Measurements from ENCODE around the gene PTPN12. TPM values are rescaled to one million over a fixed set of nuclear protein-coding genes. Genes with fewer than 3 reads are reported as not detected.

The PTPN12 gene
- total RNA-seq, 4 donors from 2014 or later, result 64.6 to 130 (median 95.5) TPM

DNA sequence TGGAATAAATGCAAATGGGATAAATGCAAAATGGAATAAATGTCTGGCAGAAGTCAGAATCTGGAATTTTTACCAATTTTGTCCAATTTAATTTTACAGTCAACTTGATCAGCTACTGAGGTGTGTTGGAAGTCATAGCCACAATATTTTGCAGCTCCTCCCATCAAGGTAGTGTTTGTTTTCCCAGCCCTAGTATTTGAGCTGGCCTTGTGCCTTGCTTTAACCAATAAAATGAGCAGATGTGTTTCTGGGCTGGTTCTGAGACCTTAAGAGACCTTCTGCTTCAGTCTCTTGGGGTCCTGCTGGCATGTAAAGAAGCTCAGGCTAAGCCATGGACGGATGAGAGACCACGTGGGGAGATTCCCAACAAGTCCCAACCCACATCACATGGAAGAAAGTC is 116.5 kb downstream of the PTPN12 start:
- H3K9me3 ChIP-seq, result no peaks in the 10 kb centered on the region
- H3K4me3 ChIP-seq, result no peak overlapping the region
- peaks cover 15% of the 10 kb centered on the region for H3K36me3 ChIP-seq
- H3K4me1 ChIP-seq, result no peaks in the 10 kb centered on the region
- no peak overlapping the region for H3K27ac ChIP-seq
- H3K27me3 ChIP-seq, result no peaks in the 10 kb centered on the region
- TF ChIP-seq POLR2A (IDR thresholded peaks at IDR 0.05) (no peak), POLR2AphosphoS5 (IDR thresholded peaks at IDR 0.05) (no peak), EP300 (IDR thresholded peaks at IDR 0.05) (no peak)
- TF ChIP-seq, protein P1, sequence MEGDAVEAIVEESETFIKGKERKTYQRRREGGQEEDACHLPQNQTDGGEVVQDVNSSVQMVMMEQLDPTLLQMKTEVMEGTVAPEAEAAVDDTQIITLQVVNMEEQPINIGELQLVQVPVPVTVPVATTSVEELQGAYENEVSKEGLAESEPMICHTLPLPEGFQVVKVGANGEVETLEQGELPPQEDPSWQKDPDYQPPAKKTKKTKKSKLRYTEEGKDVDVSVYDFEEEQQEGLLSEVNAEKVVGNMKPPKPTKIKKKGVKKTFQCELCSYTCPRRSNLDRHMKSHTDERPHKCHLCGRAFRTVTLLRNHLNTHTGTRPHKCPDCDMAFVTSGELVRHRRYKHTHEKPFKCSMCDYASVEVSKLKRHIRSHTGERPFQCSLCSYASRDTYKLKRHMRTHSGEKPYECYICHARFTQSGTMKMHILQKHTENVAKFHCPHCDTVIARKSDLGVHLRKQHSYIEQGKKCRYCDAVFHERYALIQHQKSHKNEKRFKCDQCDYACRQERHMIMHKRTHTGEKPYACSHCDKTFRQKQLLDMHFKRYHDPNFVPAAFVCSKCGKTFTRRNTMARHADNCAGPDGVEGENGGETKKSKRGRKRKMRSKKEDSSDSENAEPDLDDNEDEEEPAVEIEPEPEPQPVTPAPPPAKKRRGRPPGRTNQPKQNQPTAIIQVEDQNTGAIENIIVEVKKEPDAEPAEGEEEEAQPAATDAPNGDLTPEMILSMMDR (IDR thresholded peaks at IDR 0.05), result no peak
- 71% methylated on average over 2 of the region's 2 CpGs for WGBS
- DNase-seq (ENCODE audit: low spot score in 2 of 2), result no peak

DNA sequence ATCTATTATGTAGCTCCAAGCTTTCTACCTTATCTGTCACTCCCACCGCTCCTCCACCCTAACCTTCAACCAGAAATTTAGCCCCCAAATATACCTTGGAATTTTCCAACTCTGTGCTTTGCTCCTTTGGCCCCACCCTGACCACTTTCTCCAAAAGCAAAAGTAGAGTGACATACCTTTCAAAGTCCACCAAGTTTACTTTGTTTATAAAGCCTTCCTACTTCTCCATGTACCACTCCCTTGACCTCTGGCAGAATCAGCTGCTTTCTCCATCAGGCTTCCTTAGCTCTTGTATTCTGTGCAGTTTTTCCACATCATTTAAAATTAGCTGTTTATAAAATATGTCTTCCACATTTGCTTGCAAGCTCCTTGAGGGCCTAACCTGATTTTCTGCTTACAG is 118.3 kb downstream of the PTPN12 start:
- Histone ChIP-seq H3K27ac (no peak overlapping the region), H3K4me3 (no peak overlapping the region), H3K36me3 (peaks cover 22% of the 10 kb centered on the region), H3K4me1 (no peaks in the 10 kb centered on the region), H3K9me3 (no peaks in the 10 kb centered on the region), H3K27me3 (no peaks in the 10 kb centered on the region)
- WGBS, result 100% methylated on average over 1 of the region's 1 CpG
- TF ChIP-seq POLR2AphosphoS5 (IDR thresholded peaks at IDR 0.05) (no peak), POLR2A (IDR thresholded peaks at IDR 0.05) (no peak), EP300 (IDR thresholded peaks at IDR 0.05) (no peak)
- TF ChIP-seq, protein P1 (IDR thresholded peaks at IDR 0.05), result no peak
- no peak for DNase-seq (ENCODE audit: low spot score in 2 of 2)

DNA sequence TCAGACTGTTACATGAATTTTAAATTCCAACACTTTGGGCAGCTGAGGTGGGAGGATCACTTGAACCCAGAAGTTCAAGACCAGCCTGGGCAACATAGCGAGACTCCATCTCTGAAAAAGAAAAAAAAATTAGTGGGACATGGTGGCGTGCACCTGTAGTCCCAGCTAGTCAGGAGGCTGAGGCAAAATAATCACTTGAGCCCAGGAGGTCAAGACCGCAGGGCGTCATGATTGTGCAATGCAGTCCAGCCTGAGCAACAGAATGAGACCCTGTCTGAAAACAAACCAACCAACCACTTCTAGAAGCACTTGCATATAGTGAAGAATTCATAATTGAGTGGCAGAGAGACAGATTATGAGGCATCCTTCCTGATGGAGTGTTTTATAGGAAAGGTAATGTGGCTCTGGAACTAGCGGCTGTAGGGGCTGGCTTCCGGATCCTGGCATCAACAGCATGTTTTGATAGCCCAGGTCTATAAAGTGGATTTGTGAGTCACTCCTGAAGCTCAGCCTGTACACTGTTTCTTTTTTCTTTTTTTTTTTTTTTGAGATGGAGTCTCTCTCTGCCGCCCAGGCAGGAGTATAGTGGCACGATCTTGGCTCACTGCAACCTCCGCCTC is 118.9 kb downstream of the PTPN12 start:
- DNase-seq (ENCODE audit: low spot score in 2 of 2), result no peak
- WGBS, result 93% methylated on average over 9 of the region's 9 CpGs
- TF ChIP-seq POLR2A (IDR thresholded peaks at IDR 0.05) (no peak), EP300 (IDR thresholded peaks at IDR 0.05) (no peak), POLR2AphosphoS5 (IDR thresholded peaks at IDR 0.05) (no peak)
- TF ChIP-seq, protein P1 (IDR thresholded peaks at IDR 0.05), result no peak

DNA sequence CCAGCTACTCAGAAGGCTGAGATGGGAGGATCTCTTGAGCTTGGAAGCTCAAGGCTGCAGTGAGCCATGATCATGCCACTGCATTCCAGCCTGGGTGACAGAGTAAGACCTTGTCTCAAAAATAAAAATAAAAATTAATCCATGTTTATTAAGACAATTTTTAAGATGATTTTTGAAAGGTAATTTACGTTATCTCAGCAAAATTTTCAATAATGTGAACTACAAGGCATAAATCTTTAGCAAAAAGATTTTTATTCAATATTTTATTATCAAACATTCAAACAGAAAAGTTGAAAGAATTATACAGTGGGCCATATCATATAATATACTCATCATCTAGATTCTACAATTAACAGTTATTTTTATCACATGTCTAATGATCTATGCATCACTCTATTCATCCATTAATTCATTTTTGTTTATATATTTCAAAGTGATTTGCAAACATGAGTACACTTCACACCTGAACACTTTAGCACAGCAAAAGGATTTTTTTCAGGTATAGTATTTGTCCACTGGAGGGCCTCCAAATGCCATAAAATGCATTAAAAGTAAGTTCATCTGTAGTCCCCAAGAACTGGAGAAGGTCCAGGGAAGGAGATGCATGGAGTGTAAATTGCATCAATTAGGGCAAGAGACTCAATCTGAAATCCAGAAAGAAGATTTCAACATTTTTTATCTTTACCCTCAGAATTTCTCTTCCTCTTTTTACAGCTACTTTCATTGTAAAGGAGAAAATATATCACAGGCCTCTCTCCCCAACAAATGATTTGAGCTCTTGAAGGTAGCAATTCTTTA is 120.5 kb downstream of the PTPN12 start:
- DNase-seq (ENCODE audit: low spot score in 2 of 2), result no peak
- TF ChIP-seq POLR2A (IDR thresholded peaks at IDR 0.05) (no peak), POLR2AphosphoS5 (IDR thresholded peaks at IDR 0.05) (no peak), EP300 (IDR thresholded peaks at IDR 0.05) (no peak)
- TF ChIP-seq, protein P1 (IDR thresholded peaks at IDR 0.05), result peak; percentile 9 to 20
- no peak overlapping the region for H3K27ac ChIP-seq
- WGBS, result 82% methylated on average over 1 of the region's 1 CpG
- H3K27me3 ChIP-seq, result no peaks in the 10 kb centered on the region
- peaks cover 19% of the 10 kb centered on the region for H3K36me3 ChIP-seq
- no peaks in the 10 kb centered on the region for H3K9me3 ChIP-seq
- no peak overlapping the region for H3K4me3 ChIP-seq
- no peaks in the 10 kb centered on the region for H3K4me1 ChIP-seq

More for the DNA sequence above, 118.9 kb downstream of the PTPN12 start:
- Histone ChIP-seq H3K27me3 (no peaks in the 10 kb centered on the region), H3K9me3 (no peaks in the 10 kb centered on the region), H3K4me3 (no peak overlapping the region), H3K4me1 (no peaks in the 10 kb centered on the region), H3K36me3 (peaks cover 19% of the 10 kb centered on the region), H3K27ac (no peak overlapping the region)

DNA sequence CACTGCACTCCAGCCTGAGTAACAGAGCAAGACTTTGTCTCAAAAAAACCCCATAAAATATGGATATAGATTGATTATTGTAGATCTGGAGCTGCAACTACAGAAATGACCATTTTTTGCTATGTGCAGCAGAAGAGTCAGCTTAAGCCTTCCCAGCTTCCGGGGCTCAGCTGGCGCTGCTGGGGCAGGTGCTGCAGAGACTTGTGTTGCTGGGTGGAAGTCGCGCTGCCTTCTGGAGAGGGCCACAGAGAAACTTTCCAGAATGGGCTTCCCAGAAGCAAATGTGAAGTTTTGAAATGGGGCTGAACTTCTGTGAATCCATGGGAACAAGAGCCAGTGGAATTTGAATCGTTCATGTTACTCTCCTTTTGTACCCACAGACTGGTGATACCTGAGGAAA is 121.8 kb downstream of the PTPN12 start:
- no peaks in the 10 kb centered on the region for H3K4me1 ChIP-seq
- TF ChIP-seq POLR2A (IDR thresholded peaks at IDR 0.05) (no peak), EP300 (IDR thresholded peaks at IDR 0.05) (no peak), POLR2AphosphoS5 (IDR thresholded peaks at IDR 0.05) (no peak)
- TF ChIP-seq, protein P1 (IDR thresholded peaks at IDR 0.05), result no peak
- H3K36me3 ChIP-seq, result peaks cover 19% of the 10 kb centered on the region
- H3K27ac ChIP-seq, result no peak overlapping the region
- H3K9me3 ChIP-seq, result no peaks in the 10 kb centered on the region
- H3K27me3 ChIP-seq, result no peaks in the 10 kb centered on the region
- H3K4me3 ChIP-seq, result no peak overlapping the region
- WGBS, result 93% methylated on average over 5 of the region's 5 CpGs
- no peak for DNase-seq (ENCODE audit: low spot score in 2 of 2)
